Measurements from ENCODE around the gene OPRPN.

DNA sequence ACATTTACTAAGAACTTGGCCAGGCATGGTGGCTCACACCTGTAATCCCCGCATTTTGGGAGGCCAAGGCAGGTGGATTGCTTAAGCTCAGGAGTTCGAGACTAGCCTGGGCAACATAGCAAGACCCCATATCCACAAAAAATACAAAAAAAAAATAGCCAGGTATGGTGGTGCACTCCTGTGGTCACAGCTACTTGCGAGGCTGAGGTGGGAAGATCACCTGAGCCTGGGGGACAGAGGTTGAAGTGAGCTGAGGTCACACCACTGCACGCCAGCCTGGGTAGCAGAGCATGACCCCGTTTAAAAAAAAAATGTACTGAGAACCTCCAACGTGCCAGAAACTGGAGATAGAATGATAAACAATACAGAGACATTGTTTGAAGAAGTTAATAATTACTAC lies 8.0 kb downstream of the OPRPN start:
- TF ChIP-seq, protein P1, sequence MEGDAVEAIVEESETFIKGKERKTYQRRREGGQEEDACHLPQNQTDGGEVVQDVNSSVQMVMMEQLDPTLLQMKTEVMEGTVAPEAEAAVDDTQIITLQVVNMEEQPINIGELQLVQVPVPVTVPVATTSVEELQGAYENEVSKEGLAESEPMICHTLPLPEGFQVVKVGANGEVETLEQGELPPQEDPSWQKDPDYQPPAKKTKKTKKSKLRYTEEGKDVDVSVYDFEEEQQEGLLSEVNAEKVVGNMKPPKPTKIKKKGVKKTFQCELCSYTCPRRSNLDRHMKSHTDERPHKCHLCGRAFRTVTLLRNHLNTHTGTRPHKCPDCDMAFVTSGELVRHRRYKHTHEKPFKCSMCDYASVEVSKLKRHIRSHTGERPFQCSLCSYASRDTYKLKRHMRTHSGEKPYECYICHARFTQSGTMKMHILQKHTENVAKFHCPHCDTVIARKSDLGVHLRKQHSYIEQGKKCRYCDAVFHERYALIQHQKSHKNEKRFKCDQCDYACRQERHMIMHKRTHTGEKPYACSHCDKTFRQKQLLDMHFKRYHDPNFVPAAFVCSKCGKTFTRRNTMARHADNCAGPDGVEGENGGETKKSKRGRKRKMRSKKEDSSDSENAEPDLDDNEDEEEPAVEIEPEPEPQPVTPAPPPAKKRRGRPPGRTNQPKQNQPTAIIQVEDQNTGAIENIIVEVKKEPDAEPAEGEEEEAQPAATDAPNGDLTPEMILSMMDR (IDR thresholded peaks at IDR 0.05): no peak
- no peak for TF ChIP-seq POLR2A (IDR thresholded peaks at IDR 0.05)

Measured in vagina (tissue), 2 donors.